Measurements from ENCODE around the gene ZBTB16. TPM values are rescaled to one million over a fixed set of nuclear protein-coding genes. Genes with fewer than 3 reads are reported as not detected.

The ZBTB16 gene
- total and polyA plus RNA-seq, 2 donors (not counting 3 experiments of a cell fraction or from before 2014, with no cell fraction given): 9.8 to 20.3 TPM

DNA sequence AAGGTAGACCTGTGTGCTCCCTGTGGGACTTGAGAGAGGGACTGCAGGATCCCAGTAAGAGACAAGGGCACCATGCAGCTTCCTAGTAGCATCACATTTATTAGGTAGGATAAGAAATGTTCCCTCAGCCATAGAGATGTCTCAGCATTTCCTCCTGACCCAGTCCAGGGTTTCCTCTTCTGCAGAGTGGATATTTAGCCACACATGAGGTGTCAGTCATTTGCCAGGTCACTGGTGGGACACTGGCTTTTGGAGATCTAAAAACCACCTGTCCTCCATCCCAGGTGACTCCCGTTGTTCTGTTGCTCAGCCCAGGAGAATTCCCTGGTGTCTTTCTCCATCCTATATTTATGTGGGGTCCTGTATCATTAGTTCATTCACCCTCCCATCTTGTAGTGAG is 119.1 kb downstream of the ZBTB16 start:
- no peaks in the 10 kb centered on the region for H3K9me1 ChIP-seq (replicated peaks; ENCODE audit: control insufficient read depth, extremely low read depth, insufficient read depth, low read length)
- intact Hi-C loops (cut with micrococcal nuclease) (loop anchor here (1.0 to 2.0 kb wide), 13 partner anchors 7 to 142 kb away; partner anchors contain the start of gene NNMT), dilution Hi-C loops (cut with MboI; ENCODE audit: extremely low pct_ligation_motif_present, low sequenced_read_pairs) (no loop called here)
- DNase-seq (ENCODE audit: low read depth, low spot score) (no peak), FAIRE-seq (no peak)
- no peak overlapping the region for H2AFZ ChIP-seq (ENCODE audit: low read depth, low read length)
- peak overlapping the region; percentile 67 for H3K9ac ChIP-seq (replicated peaks; ENCODE audit: extremely low read depth, insufficient read depth, low read length)
- TF ChIP-seq, protein P1, sequence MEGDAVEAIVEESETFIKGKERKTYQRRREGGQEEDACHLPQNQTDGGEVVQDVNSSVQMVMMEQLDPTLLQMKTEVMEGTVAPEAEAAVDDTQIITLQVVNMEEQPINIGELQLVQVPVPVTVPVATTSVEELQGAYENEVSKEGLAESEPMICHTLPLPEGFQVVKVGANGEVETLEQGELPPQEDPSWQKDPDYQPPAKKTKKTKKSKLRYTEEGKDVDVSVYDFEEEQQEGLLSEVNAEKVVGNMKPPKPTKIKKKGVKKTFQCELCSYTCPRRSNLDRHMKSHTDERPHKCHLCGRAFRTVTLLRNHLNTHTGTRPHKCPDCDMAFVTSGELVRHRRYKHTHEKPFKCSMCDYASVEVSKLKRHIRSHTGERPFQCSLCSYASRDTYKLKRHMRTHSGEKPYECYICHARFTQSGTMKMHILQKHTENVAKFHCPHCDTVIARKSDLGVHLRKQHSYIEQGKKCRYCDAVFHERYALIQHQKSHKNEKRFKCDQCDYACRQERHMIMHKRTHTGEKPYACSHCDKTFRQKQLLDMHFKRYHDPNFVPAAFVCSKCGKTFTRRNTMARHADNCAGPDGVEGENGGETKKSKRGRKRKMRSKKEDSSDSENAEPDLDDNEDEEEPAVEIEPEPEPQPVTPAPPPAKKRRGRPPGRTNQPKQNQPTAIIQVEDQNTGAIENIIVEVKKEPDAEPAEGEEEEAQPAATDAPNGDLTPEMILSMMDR (IDR thresholded peaks at IDR 0.05; ENCODE audit: extremely low read depth in 1 of 2, insufficient read depth in 1 of 2, low read depth in 1 of 2, low read length in 2 of 2): no peak
- peak; percentile 29 for TF ChIP-seq POLR2A (IDR thresholded peaks at IDR 0.05; ENCODE audit: low read depth, low read length)
- H3K27ac ChIP-seq (ENCODE audit: insufficient read depth, low read depth, low read length): peak overlapping the region; percentile 90
- BruUV-seq (replicated peaks): TSS peak; percentile 81
- H3K27me3 ChIP-seq (ENCODE audit: control insufficient read depth in 2 of 2, insufficient read depth in 2 of 2, low read length in 2 of 2): no peaks in the 10 kb centered on the region
- no peak overlapping the region for H3K4me3 ChIP-seq (replicated peaks in 1 of 3; ENCODE audit: insufficient read depth in 1 of 3, low read depth in 1 of 3, low read length in 3 of 3)
- H3K9me3 ChIP-seq (replicated peaks; ENCODE audit: control insufficient read depth, insufficient read depth, low read length): no peaks in the 10 kb centered on the region
- ChIA-PET POLR2A (interaction anchor here (0.7 to 1.9 kb wide), 6 partner anchors 7 to 119 kb away, joined by 3 to 11 read pairs (median 6); partner anchors contain the start of gene ZBTB16), CTCF (interaction anchor here (0.9 to 7.5 kb wide), 23 partner anchors 9 to 283 kb away, joined by 3 to 64 read pairs (median 10); partner anchors contain the start of genes NNMT and ZBTB16)
- peak overlapping the region; percentile 9 for H3K4me2 ChIP-seq (ENCODE audit: insufficient read depth, low read length)
- peaks cover 31% of the 10 kb centered on the region for H3K4me1 ChIP-seq (ENCODE audit: control insufficient read depth, extremely low read depth, insufficient read depth, low read length)
- no peaks in the 10 kb centered on the region for H3K36me3 ChIP-seq (ENCODE audit: control insufficient read depth in 2 of 2, extremely low read depth in 1 of 2, insufficient read depth in 2 of 2, low read length in 2 of 2)
- no peaks in the 10 kb centered on the region for H3K79me2 ChIP-seq (ENCODE audit: control insufficient read depth, insufficient read depth, low read length)
- H4K20me1 ChIP-seq (replicated peaks; ENCODE audit: control insufficient read depth, extremely low read depth, insufficient read depth, low read length): no peaks in the 10 kb centered on the region

DNA sequence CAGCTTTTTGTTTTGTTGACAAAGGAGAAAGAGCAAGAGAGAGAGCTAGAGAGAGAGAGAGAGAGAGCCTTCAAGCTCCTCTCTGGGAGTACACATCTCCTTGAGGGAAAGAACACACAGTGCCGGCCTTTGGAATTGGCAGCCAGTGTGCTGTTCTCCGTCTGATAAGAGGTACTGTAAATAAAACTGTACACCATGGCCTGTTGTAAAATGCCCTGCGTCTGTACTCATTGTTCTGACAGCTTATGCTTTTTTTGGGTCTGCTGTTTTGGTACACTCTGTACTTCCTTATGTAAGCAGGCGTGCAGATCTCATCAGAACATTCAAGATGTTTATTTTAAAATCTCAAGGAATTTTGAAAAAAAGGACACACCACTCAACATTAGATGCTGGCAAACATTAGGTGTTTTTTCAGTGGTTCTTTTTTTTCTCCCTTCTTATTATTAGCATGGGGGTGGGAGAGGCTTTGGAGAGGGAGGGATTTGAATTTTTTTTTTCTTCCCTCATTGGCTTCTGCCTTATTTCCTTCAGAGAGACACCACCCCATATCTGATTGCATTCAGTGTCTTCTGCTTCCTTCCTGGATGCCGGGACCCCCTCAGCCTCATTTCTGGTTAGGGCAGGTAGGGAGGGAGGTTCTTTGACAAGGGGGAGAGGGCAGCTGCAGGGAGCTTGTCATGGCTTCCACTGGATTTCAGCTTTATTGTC is 119.9 kb downstream of the ZBTB16 start:
- TF ChIP-seq GATA2 (IDR thresholded peaks at IDR 0.05; ENCODE audit: insufficient read depth, insufficient read length, low read depth, low read length) (peak; percentile 92), MYC (IDR thresholded peaks at IDR 0.05; ENCODE audit: low read depth, low read length) (no peak), EZH2 (IDR thresholded peaks at IDR 0.05; ENCODE audit: borderline replicate concordance, low read depth, low read length, severe bottlenecking) (no peak), JUN (IDR thresholded peaks at IDR 0.05; ENCODE audit: borderline replicate concordance, insufficient read depth, insufficient read length, low read depth) (peak; percentile 32), POLR2AphosphoS5 (IDR thresholded peaks at IDR 0.05; ENCODE audit: insufficient read depth, low read depth, low read length) (peak; percentile 97), POLR2A (IDR thresholded peaks at IDR 0.05; ENCODE audit: low read depth, low read length) (peak; percentile 64), FOS (IDR thresholded peaks at IDR 0.05; ENCODE audit: borderline replicate concordance, insufficient read depth, low read length) (peak; percentile 24)
- TF ChIP-seq, protein P2, sequence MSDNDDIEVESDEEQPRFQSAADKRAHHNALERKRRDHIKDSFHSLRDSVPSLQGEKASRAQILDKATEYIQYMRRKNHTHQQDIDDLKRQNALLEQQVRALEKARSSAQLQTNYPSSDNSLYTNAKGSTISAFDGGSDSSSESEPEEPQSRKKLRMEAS (IDR thresholded peaks at IDR 0.05; ENCODE audit: insufficient read depth, insufficient read length): no peak
- Histone ChIP-seq H3K4me2 (ENCODE audit: insufficient read depth, low read length) (peak overlapping the region; percentile 9), H4K20me1 (replicated peaks; ENCODE audit: control insufficient read depth, extremely low read depth, insufficient read depth, low read length) (no peaks in the 10 kb centered on the region), H3K9me1 (replicated peaks; ENCODE audit: control insufficient read depth, extremely low read depth, insufficient read depth, low read length) (no peaks in the 10 kb centered on the region), H3K27me3 (ENCODE audit: control insufficient read depth in 2 of 2, insufficient read depth in 2 of 2, low read length in 2 of 2) (no peaks in the 10 kb centered on the region), H3K4me3 (replicated peaks in 1 of 3; ENCODE audit: insufficient read depth in 1 of 3, low read depth in 1 of 3, low read length in 3 of 3) (no peak overlapping the region), H3K36me3 (ENCODE audit: control insufficient read depth in 2 of 2, extremely low read depth in 1 of 2, insufficient read depth in 2 of 2, low read length in 2 of 2) (no peaks in the 10 kb centered on the region), H3K9me3 (replicated peaks; ENCODE audit: control insufficient read depth, insufficient read depth, low read length) (no peaks in the 10 kb centered on the region), H2AFZ (ENCODE audit: low read depth, low read length) (peak overlapping the region; percentile 7), H3K4me1 (ENCODE audit: control insufficient read depth, extremely low read depth, insufficient read depth, low read length) (peaks cover 31% of the 10 kb centered on the region), H3K27ac (ENCODE audit: insufficient read depth, low read depth, low read length) (peak overlapping the region; percentile 90), H3K9ac (replicated peaks; ENCODE audit: extremely low read depth, insufficient read depth, low read length) (peak overlapping the region; percentile 67), H3K79me2 (ENCODE audit: control insufficient read depth, insufficient read depth, low read length) (no peaks in the 10 kb centered on the region)
- dilution Hi-C loops (cut with MboI; ENCODE audit: extremely low pct_ligation_motif_present, low sequenced_read_pairs) (no loop called here), intact Hi-C loops (cut with micrococcal nuclease) (loop anchor here (1.0 to 2.0 kb wide), 13 partner anchors 8 to 143 kb away; partner anchors contain the start of gene NNMT)
- FAIRE-seq: peak; percentile 97
- BruUV-seq (replicated peaks): no TSS peak
- ChIA-PET CTCF (interaction anchor here (0.6 to 7.5 kb wide), 27 partner anchors 9 to 284 kb away, joined by 3 to 64 read pairs (median 7); partner anchors contain the start of genes NNMT and ZBTB16), POLR2A (interaction anchor here (0.7 to 1.9 kb wide), 7 partner anchors 8 to 120 kb away, joined by 3 to 11 read pairs (median 5); partner anchors contain the start of gene ZBTB16)
- peak; percentile 97 for DNase-seq (ENCODE audit: low read depth, low spot score)

All from endothelial cell of umbilical vein (primary cell).